WERI-Rb-1 (cell line): ENCODE results near the gene DEGS2.
A peak's percentile ranks its signal among the peaks of the same experiment; 100 is the strongest.

Experiments used
- DNase-seq: peaks from one replicate; pipeline ENCODE4 v3.0.0-alpha.2; 2020
- H3K27ac ChIP-seq: fragments of 250-450 bp; sonication (Bioruptor Pico); 2 replicates; pipeline ENCODE4 v1.5.1; 2020; ENCODE audit warnings: mild to moderate bottlenecking, moderate library complexity
- H3K27me3 ChIP-seq: fragments of 250-450 bp; sonication (Bioruptor Pico); 2 replicates; pipeline ENCODE4 v1.5.1; 2021; ENCODE audit warnings: mild to moderate bottlenecking, low read depth, moderate library complexity; ENCODE audit not compliant: insufficient read depth, severe bottlenecking
- H3K36me3 ChIP-seq: fragments of 250-450 bp; sonication (Bioruptor Pico); 2 replicates; pipeline ENCODE4 v1.5.1; 2020; ENCODE audit warnings: mild to moderate bottlenecking, moderate library complexity
- H3K4me3 ChIP-seq: 2 replicates; pipeline ENCODE4 v1.5.1; 2011; ENCODE audit warnings: low read depth, mild to moderate bottlenecking, control low read depth, low read length
- H3K9me3 ChIP-seq: fragments of 250-450 bp; sonication (Bioruptor Pico); 2 replicates; pipeline ENCODE4 v1.5.1; 2021; ENCODE audit warnings: mild to moderate bottlenecking, moderate library complexity; ENCODE audit not compliant: severe bottlenecking
- TF ChIP-seq, protein P1 (sequence below): IDR thresholded peaks from 2 replicates; pipeline ENCODE4 v1.5.1; 2011; ENCODE audit warnings: low read depth, mild to moderate bottlenecking, control low read depth, inconsistent platforms, low read length

The DEGS2 gene

DNA sequence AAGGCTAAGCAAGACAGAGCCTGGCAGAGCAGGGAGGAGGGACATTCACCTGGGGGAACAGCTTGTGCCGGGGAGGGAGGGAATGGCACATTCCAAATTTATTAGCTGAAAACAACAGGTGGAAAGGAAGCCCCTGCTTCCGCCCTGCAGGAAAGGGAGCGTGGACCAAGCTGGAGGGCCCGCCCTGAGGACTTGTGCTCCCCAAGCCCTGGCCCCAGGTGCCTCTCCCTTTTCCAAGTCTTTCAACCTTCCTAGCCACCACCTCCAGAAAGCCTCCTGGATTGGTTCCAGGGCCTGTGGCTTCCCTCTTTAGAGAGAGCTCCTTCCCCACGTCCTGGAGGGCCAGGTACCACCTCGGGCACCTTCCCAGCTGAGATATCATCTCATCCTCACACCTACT, 2.7 kb downstream of the DEGS2 start:
- Histone ChIP-seq H3K27ac (no peak overlapping the region), H3K36me3 (no peaks in the 10 kb centered on the region), H3K4me3 (no peak overlapping the region), H3K9me3 (peaks cover 12% of the 10 kb centered on the region), H3K27me3 (peaks cover 20% of the 10 kb centered on the region)
- DNase-seq, result no peak
- TF ChIP-seq, protein P1, sequence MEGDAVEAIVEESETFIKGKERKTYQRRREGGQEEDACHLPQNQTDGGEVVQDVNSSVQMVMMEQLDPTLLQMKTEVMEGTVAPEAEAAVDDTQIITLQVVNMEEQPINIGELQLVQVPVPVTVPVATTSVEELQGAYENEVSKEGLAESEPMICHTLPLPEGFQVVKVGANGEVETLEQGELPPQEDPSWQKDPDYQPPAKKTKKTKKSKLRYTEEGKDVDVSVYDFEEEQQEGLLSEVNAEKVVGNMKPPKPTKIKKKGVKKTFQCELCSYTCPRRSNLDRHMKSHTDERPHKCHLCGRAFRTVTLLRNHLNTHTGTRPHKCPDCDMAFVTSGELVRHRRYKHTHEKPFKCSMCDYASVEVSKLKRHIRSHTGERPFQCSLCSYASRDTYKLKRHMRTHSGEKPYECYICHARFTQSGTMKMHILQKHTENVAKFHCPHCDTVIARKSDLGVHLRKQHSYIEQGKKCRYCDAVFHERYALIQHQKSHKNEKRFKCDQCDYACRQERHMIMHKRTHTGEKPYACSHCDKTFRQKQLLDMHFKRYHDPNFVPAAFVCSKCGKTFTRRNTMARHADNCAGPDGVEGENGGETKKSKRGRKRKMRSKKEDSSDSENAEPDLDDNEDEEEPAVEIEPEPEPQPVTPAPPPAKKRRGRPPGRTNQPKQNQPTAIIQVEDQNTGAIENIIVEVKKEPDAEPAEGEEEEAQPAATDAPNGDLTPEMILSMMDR, result no peak

DNA sequence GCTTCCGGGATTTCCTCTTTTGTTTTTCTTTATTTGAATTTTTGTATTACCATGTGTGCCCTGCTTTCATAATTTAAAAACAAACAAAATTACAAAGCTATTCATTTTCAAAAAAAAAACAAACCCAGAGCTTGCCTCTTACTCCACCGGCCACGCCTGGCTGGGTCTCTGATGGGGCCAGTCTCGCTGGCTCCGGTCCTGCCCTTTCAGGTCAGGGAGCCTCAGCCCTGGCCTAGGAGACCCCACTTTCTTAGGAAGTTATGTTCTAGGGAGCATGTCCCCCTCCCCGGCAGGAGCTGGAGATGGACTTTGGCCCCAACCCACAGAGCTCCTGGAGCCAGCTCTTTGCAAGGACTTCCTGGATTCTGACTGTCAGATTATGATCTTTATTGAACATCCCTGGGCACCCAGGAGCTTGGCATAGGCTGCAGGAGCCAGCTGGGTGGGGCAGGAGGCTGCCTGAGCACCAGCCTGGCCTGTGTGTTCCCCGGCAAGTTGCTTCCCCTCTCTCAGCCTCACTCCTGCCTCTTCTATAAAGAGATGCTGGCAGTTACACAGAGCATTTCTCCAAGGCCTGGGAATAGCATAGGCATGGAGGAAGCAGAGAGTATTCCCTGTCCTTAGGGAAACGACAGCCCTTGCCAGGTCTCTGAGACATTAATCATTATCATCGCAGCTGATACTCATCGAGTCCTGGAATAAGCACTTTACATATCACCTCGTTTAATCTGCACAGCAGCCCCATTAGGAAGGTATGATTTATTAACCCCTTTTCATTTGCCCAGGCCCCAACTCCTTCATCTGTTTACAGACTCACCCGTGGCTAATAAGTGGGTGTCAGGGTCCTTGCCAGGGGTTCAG, 3.5 kb downstream of the DEGS2 start:
- no peak overlapping the region for H3K27ac ChIP-seq
- DNase-seq, result no peak
- peaks cover 12% of the 10 kb centered on the region for H3K9me3 ChIP-seq
- TF ChIP-seq, protein P1, result no peak
- H3K27me3 ChIP-seq, result peaks cover 20% of the 10 kb centered on the region
- H3K36me3 ChIP-seq, result no peaks in the 10 kb centered on the region
- no peak overlapping the region for H3K4me3 ChIP-seq

DNA sequence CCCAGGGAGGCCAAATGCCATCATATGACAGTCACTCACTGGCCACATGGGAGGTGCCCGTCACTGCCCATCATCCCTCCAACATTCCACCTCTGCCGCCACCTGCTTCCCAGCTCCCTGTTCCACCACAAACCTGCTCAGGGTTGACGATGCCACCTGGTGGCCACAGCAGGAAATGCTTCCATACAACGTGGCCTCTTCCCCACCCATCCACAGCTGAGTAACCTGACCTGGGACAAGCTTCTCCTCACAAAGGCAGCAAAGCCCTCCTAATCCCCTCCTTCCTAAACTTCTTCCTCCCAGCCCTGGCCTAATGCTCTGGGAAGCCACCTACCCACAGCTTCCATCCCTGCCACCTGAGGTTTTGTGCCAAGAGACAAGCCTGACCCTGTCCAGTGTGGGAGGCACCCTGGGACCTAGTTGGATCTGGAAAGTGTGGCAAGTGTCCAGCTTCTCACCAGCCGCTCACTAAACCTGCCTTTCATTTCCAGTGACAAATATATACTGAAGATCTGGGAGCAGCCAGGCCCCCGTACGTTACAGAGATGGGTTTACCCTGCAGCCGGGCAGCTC, 4.3 kb downstream of the DEGS2 start:
- Histone ChIP-seq H3K4me3 (no peak overlapping the region), H3K27ac (no peak overlapping the region), H3K27me3 (peaks cover 13% of the 10 kb centered on the region), H3K36me3 (no peaks in the 10 kb centered on the region), H3K9me3 (peaks cover 10% of the 10 kb centered on the region)
- peak; percentile 84 for DNase-seq
- TF ChIP-seq, protein P1, result peak; percentile 89

DNA sequence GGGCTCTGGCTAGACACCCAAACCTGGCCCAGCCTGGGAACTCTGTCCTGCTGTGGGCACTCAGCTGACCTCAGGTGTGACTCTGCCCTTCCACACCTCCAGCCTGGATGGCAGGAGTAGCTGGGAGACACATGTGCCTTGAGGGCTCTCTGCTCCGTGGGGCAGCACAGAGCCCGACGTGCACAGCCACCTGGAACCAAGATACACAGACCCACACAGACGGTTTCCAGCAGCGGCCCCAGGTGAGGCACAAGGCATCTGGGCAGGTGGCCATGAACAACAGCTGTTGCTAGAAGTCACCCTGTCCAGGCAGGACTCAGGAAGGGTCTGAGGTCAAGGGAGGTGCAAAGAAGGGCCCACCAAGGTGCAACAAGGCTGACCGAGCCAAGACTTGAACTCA, 5.9 kb downstream of the DEGS2 start:
- H3K27ac ChIP-seq, result no peak overlapping the region
- H3K27me3 ChIP-seq, result peaks cover under 1% of the 10 kb centered on the region
- no peak for DNase-seq
- H3K9me3 ChIP-seq, result peaks cover 7% of the 10 kb centered on the region
- TF ChIP-seq, protein P1, result no peak
- H3K36me3 ChIP-seq, result no peaks in the 10 kb centered on the region
- H3K4me3 ChIP-seq, result no peak overlapping the region

DNA sequence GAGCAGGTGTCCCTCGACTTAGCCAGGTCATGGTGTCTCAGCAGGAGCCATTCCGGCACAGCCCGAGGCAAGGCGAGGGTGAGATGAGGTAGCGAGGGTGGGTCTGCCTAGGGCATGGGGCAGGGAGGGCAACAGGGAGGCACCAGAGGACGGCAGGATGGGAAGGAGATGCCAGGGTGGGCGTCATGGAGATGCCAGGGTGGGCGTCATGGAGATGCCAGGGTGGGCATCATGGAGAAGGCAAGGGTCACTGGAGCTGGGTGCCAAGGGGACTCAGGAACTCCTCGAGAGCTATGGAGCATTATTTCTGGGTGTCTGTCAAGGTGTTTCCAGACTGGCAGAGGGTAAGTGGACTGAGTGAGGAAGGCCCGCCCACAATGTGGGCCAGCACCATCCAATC, 7.4 kb downstream of the DEGS2 start:
- Histone ChIP-seq H3K4me3 (no peak overlapping the region), H3K9me3 (peaks cover 7% of the 10 kb centered on the region), H3K36me3 (no peaks in the 10 kb centered on the region), H3K27me3 (no peaks in the 10 kb centered on the region), H3K27ac (no peak overlapping the region)
- TF ChIP-seq, protein P1, result no peak
- DNase-seq, result no peak
